ENCODE data around the gene CLIP3. TPM values are rescaled to one million over a fixed set of nuclear protein-coding genes. Genes with fewer than 3 reads are reported as not detected.

Gene CLIP3
- total and polyA plus RNA-seq, 2 experiments from 2014 or later = 15.1 to 19.1 TPM

GRCh38 chr19:36006955-36007354 is 25.7 kb downstream of the CLIP3 start:
- H3F3A ChIP-seq (replicated peaks; ENCODE audit: low read depth) = no peaks in the 10 kb centered on the region
- TF ChIP-seq STAT1 (IDR thresholded peaks at IDR 0.05; ENCODE audit: unreplicated experiment) (no peak), EZH2phosphoT487 (IDR thresholded peaks at IDR 0.05; ENCODE audit: unreplicated experiment) (no peak), ZNF331 (CRISPR knock-in tag; IDR thresholded peaks at IDR 0.05; ENCODE audit: low read depth) (no peak), EZH2 (IDR thresholded peaks at IDR 0.05; ENCODE audit: low read depth, unreplicated experiment) (no peak), CTCF (conservative IDR thresholded peaks at IDR 0.05; ENCODE audit: low read depth in 2 of 2) (no peak), JUNB (IDR thresholded peaks at IDR 0.05; ENCODE audit: unreplicated experiment) (no peak), ETS1 (IDR thresholded peaks at IDR 0.05) (no peak), NANOG (IDR thresholded peaks at IDR 0.05; ENCODE audit: borderline replicate concordance) (no peak), REST (IDR thresholded peaks at IDR 0.05; ENCODE audit: unreplicated experiment) (no peak), ZNF114 (CRISPR knock-in tag; IDR thresholded peaks at IDR 0.05) (no peak), ZNF462 (CRISPR knock-in tag; IDR thresholded peaks at IDR 0.05) (no peak)
- ATAC-seq (no peak), DNase-seq (ENCODE audit: low spot score) (no peak)
- no peak overlapping the region for H3K4me3 ChIP-seq
- H3K27me3 Mint-ChIP-seq (ENCODE audit: insufficient read depth, low read depth, poor library complexity) = peaks cover 14% of the 10 kb centered on the region
- H3K4me1 Mint-ChIP-seq = peaks cover 20% of the 10 kb centered on the region
- H3K9me2 ChIP-seq (ENCODE audit: insufficient read depth) = no peaks in the 10 kb centered on the region
- H3K4me2 ChIP-seq = no peak overlapping the region
- no peaks in the 10 kb centered on the region for H3K79me2 ChIP-seq (replicated peaks; ENCODE audit: insufficient read depth)
- no peak overlapping the region for H2AFZ ChIP-seq
- peaks cover 39% of the 10 kb centered on the region for H3K36me3 Mint-ChIP-seq (ENCODE audit: low read depth)
- no peaks in the 10 kb centered on the region; the same call in 1 of the 2 replicates for H4K20me1 ChIP-seq (replicated peaks; ENCODE audit: insufficient read depth)
- H3K4me3 Mint-ChIP-seq = peak overlapping the region; percentile 56; the same call in 2 of the 3 replicates
- peaks cover 5% of the 10 kb centered on the region; the same call in 1 of the 2 replicates for H3K36me3 ChIP-seq (ENCODE audit: insufficient read depth)
- H3K27ac Mint-ChIP-seq = no peak overlapping the region
- H3K4me1 ChIP-seq (ENCODE audit: insufficient read depth) = peaks cover 13% of the 10 kb centered on the region; the same call in 1 of the 2 replicates
- H3K27ac ChIP-seq (ENCODE audit: low read depth) = no peak overlapping the region
- H3K27me3 ChIP-seq (ENCODE audit: insufficient read depth) = no peaks in the 10 kb centered on the region
- H3K9me3 Mint-ChIP-seq = no peaks in the 10 kb centered on the region; the same call in 2 of the 3 replicates
